Mucosa of descending colon (tissue), 3 donors: ENCODE results near the gene EFCAB12. TPM values are rescaled to one million over a fixed set of nuclear protein-coding genes. Genes with fewer than 3 reads are reported as not detected.
A peak's percentile ranks its signal among the peaks of the same experiment; 100 is the strongest.
"Not testable (repeated sequence)": the region's sequence is repeated elsewhere in the genome, so short reads cannot be mapped to it uniquely, and the experiment has no call there.

Experiments used
- ATAC-seq: fragments of 200-7000 bp; cut with Tn5 transposase; one replicate; pipeline ENCODE4 v1.9.1; 2020; ENCODE audit warnings: mild to moderate bottlenecking, moderate library complexity
- DNase-seq, 3 donors: peaks; one replicate each; pipeline ENCODE4 v3.0.0-alpha.2; 2020
- H3K36me3 ChIP-seq: fragments of 200-600 bp; one replicate; pipeline ENCODE4 v1.8.0; 2021; ENCODE audit warnings: low read depth, mild to moderate bottlenecking
- H3K4me1 ChIP-seq: fragments of 200-600 bp; one replicate; pipeline ENCODE4 v1.8.0; 2021; ENCODE audit warnings: low read depth, mild to moderate bottlenecking
- H3K4me3 ChIP-seq: fragments of 200-600 bp; one replicate; pipeline ENCODE4 v1.8.0; 2021; ENCODE audit warnings: mild to moderate bottlenecking
- H3K9me3 ChIP-seq: fragments of 200-600 bp; one replicate; pipeline ENCODE4 v1.8.0; 2021; ENCODE audit warnings: mild to moderate bottlenecking
- intact Hi-C, 2 donors: fragments of 100-400 bp; cut with DNase I in 1 of 2; cut with micrococcal nuclease in 1 of 2; formaldehyde crosslinking; loops; one replicate each; pipeline versions ENCODE4 v1.11.0 to v1.11.1; 2022; cut with DNase I, micrococcal nuclease
- total RNA-seq, 3 donors: library from RNA; stranded (reverse); fragmentation: NEBNext Ultra II Directional in 2 of 3; extraction: Animal tissue kit (Norgen Biotek cat#: 25700) in 2 of 3; gene quantifications; one replicate each; pipeline versions ENCODE4 v1.2.1 to v1.2.4, GENCODE V29; 2021 to 2023
- TF ChIP-seq, protein P1 (sequence below): fragments of 200-600 bp; IDR thresholded peaks from one replicate; pipeline ENCODE4 v1.8.0; 2022; ENCODE audit warnings: antibody characterized with exemption, mild to moderate bottlenecking
- donor health status: DM: no; HTN: no; CAD: no; lungs with moderate emphysema.
- donor health status: DM: no; HTN: no; CAD: no.
- donor health status: DM: no; HTN: yes; CAD: no.

EFCAB12 gene
- total RNA-seq, 3 donors from 2014 or later, result 0.38 to 0.69 (median 0.58) TPM

DNA sequence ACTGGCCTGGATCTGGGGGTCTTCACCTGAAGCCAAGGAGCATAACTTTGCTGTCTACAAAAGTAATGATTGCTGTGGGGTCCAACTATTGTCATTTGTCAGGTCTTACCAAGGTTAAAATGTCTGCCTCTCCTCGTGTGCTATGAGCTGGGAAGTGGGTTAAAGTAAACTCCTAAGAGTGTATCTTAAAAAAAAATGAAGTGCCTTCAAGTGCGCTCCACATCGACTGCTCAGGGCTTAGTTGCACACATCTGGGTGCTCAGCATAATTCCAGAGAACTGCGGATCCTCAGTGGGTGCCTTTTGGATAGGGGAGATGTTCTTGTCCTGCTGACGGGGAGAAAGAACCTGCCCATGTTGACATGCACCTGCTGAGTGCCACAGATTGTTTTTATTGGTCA, 40.9 kb downstream of the EFCAB12 start:
- H3K36me3 ChIP-seq, result no peaks in the 10 kb centered on the region
- H3K4me3 ChIP-seq, result no peak overlapping the region
- no peaks in the 10 kb centered on the region for H3K4me1 ChIP-seq
- DNase-seq, result no peak
- no peaks in the 10 kb centered on the region for H3K9me3 ChIP-seq
- no peak for ATAC-seq
- TF ChIP-seq, protein P1, sequence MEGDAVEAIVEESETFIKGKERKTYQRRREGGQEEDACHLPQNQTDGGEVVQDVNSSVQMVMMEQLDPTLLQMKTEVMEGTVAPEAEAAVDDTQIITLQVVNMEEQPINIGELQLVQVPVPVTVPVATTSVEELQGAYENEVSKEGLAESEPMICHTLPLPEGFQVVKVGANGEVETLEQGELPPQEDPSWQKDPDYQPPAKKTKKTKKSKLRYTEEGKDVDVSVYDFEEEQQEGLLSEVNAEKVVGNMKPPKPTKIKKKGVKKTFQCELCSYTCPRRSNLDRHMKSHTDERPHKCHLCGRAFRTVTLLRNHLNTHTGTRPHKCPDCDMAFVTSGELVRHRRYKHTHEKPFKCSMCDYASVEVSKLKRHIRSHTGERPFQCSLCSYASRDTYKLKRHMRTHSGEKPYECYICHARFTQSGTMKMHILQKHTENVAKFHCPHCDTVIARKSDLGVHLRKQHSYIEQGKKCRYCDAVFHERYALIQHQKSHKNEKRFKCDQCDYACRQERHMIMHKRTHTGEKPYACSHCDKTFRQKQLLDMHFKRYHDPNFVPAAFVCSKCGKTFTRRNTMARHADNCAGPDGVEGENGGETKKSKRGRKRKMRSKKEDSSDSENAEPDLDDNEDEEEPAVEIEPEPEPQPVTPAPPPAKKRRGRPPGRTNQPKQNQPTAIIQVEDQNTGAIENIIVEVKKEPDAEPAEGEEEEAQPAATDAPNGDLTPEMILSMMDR, result no peak
- intact Hi-C loops, result no loop called here

DNA sequence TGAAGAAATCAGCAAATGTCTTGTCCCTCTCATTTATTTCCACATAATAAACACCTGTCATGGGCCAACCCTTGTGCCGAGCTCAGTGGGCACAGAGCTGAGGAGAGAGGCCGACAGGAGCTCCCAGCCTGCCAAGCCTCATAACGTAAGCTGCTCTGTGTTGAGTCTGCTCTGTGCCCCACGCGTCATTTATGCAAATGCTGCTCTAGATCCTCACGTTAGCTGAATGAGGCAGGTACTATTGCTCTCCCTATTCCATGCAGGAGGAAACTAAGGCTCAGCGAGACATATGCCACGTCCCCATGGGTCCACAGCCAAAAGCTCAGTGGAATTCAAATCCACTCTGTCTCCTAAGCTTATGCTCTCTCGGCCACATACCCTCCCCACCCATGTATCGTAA, 41.5 kb downstream of the EFCAB12 start:
- intact Hi-C loops, result no loop called here
- no peak for DNase-seq
- TF ChIP-seq, protein P1, result no peak
- Histone ChIP-seq H3K4me1 (no peaks in the 10 kb centered on the region), H3K36me3 (no peaks in the 10 kb centered on the region), H3K4me3 (no peak overlapping the region), H3K9me3 (no peaks in the 10 kb centered on the region)
- no peak for ATAC-seq

- H3K36me3 ChIP-seq, intact Hi-C loops, H3K4me3 ChIP-seq, ATAC-seq, H3K9me3 ChIP-seq, DNase-seq, H3K4me1 ChIP-seq: not testable (repeated sequence)
These were observed 42.9 kb downstream of the EFCAB12 start for GRCh38 chr3:129385507-129385906.

- ATAC-seq (no peak), DNase-seq (no peak)
- TF ChIP-seq, protein P1, result no peak
- Histone ChIP-seq H3K4me3 (no peak overlapping the region), H3K4me1 (no peaks in the 10 kb centered on the region), H3K9me3 (peaks cover 5% of the 10 kb centered on the region), H3K36me3 (no peaks in the 10 kb centered on the region)
- intact Hi-C loops, result no loop called here
These were observed 43.7 kb downstream of the EFCAB12 start for GRCh38 chr3:129384594-129385323.

DNA sequence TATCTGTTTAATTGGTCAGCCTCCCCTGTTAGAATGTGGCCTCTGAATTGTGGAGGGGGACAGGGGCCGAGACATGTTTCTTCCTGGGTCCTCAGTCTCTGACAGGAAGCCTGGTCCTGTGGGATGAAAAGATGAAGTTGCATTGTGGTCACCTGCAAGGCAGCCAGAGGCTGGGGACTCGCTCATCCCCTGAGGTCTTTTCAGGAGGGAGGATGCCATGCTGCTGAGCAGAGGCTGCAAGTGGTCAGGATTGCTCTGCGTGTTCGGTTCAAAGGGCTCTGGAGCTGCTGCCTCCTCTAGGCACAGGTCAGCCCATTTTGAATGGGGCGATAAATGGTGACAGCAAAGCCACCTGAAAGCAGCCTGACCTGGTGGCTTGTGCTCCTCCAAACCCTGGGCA, 44.3 kb downstream of the EFCAB12 start:
- H3K36me3 ChIP-seq, H3K4me3 ChIP-seq, DNase-seq, intact Hi-C loops, H3K4me1 ChIP-seq, H3K9me3 ChIP-seq, ATAC-seq: not testable (repeated sequence)

DNA sequence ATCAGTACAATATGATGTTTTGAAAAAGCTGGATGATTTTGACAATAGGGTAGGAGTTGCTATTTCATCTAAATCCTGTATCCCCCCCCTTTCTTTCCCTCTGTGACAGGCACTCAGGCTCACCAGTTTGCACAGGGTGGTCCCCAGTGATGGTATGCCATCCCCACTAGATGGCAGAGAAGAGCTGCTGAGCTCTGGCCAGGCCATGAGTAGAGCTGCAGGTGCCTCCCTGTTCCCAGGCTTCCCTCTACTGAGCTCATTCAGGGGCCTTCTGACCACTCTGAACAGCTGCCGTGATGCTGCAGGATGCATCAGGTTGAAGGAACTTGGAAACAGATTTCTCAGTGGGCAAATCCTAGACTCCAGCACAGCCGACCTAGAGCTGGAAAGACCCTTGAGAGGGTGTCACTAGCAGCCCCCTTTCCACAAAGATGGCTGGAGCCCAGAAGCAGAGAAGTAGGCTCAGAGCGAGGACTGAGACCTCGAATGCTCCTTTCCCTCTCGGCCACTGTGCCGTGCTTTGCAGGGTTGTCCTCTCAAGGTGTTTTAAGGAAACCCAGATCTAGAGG, 45.1 kb downstream of the EFCAB12 start:
- Histone ChIP-seq H3K36me3 (no peaks in the 10 kb centered on the region), H3K4me1 (no peaks in the 10 kb centered on the region), H3K4me3 (no peak overlapping the region), H3K9me3 (peaks cover 7% of the 10 kb centered on the region)
- ATAC-seq (peak; percentile 82), DNase-seq (peak in 2 of 3 donors; percentile 38 to 49)
- intact Hi-C loops, result no loop called here
- TF ChIP-seq, protein P1, result peak; percentile 30
